Hindlimb muscle (tissue), 1 donor: Measurements from ENCODE around the gene MYOG. TPM values are rescaled to one million over a fixed set of nuclear protein-coding genes. Genes with fewer than 3 reads are reported as not detected.

Experiments
- DNase-seq: peaks from one replicate; pipeline ENCODE4 v3.0.0-alpha.2; 2013
- polyA plus RNA-seq: library from polyadenylated mRNA; unstranded; fragments of 120-200 nt; gene quantifications from one replicate; pipeline ENCODE4 v1.2.1, GENCODE V29; 2013; ENCODE audit not compliant: insufficient read length

MYOG gene
- polyA plus RNA-seq, 1 donor, result 562 TPM

GRCh38 chr1:203117611-203118575 is 32.1 kb upstream of the MYOG start:
- DNase-seq, result peak; percentile 75

- DNase-seq, result no peak
These were observed 30.4 kb upstream of the MYOG start for GRCh38 chr1:203116091-203116820.

- no peak for DNase-seq
These were observed 28.4 kb upstream of the MYOG start for GRCh38 chr1:203114202-203114601.

GRCh38 chr1:203113308-203113707 is 27.5 kb upstream of the MYOG start:
- DNase-seq, result no peak

GRCh38 chr1:203112475-203112874 is 26.7 kb upstream of the MYOG start:
- DNase-seq, result no peak

- no peak for DNase-seq
These were observed 19.1 kb upstream of the MYOG start for GRCh38 chr1:203104789-203105390.

GRCh38 chr1:203103829-203104495 is 18.1 kb upstream of the MYOG start:
- no peak for DNase-seq

- no peak for DNase-seq
These were observed 17.4 kb upstream of the MYOG start for GRCh38 chr1:203103216-203103615.

GRCh38 chr1:203101813-203102634 is 16.2 kb upstream of the MYOG start:
- no peak for DNase-seq

GRCh38 chr1:203100516-203100869 is 14.7 kb upstream of the MYOG start:
- DNase-seq, result no peak

- DNase-seq, result no peak
These were observed 14.1 kb upstream of the MYOG start for GRCh38 chr1:203099805-203100515.

- no peak for DNase-seq
These were observed 13.2 kb upstream of the MYOG start for GRCh38 chr1:203098914-203099520.

GRCh38 chr1:203098445-203098844 is 12.6 kb upstream of the MYOG start:
- no peak for DNase-seq

- DNase-seq, result no peak
These were observed 11.2 kb upstream of the MYOG start for GRCh38 chr1:203097001-203097400.

GRCh38 chr1:203096566-203096965 is 10.8 kb upstream of the MYOG start:
- no peak for DNase-seq

GRCh38 chr1:203095061-203095690 is 9.4 kb upstream of the MYOG start:
- no peak for DNase-seq

- no peak for DNase-seq
These were observed 8.1 kb upstream of the MYOG start for GRCh38 chr1:203093754-203094410.

GRCh38 chr1:203091761-203092330 is 6.0 kb upstream of the MYOG start:
- DNase-seq, result no peak

GRCh38 chr1:203091199-203091477 is 5.3 kb upstream of the MYOG start:
- DNase-seq, result no peak
